CD14-positive monocyte (primary cell): Measurements from ENCODE around the gene IGFN1. TPM values are rescaled to one million over a fixed set of nuclear protein-coding genes. Genes with fewer than 3 reads are reported as not detected.

Source experiments
- DNase-seq, 3 donors: peaks; one replicate each; pipeline ENCODE4 v3.0.0-alpha.2; 2011 to 2022
- H2AFZ ChIP-seq: 2 replicates; pipeline ENCODE4 v1.6.0; 2012; ENCODE audit warnings: mild to moderate bottlenecking, low read depth, low read length, inconsistent platforms; ENCODE audit not compliant: insufficient read depth, poor library complexity, severe bottlenecking
- H3K27ac ChIP-seq, 2 donors: 1 replicate in 1 of 2; 2 replicates in 1 of 2; pipeline ENCODE4 v1.5.1; 2012 to 2013; ENCODE audit warnings: low read length in 2 of 2, control low read depth in 1 of 2, inconsistent platforms in 1 of 2, low read depth in 1 of 2, mild to moderate bottlenecking in 1 of 2
- H3K27me3 ChIP-seq, 2 donors: one replicate each; pipeline versions ENCODE4 v1.6.0 to v1.6.1; 2011 to 2013; ENCODE audit warnings: low read length in 2 of 2; ENCODE audit not compliant: control insufficient read depth in 2 of 2, insufficient read depth in 2 of 2
- H3K36me3 ChIP-seq, 2 donors: replicated peaks in 1 of 2; 1 replicate in 1 of 2; 2 replicates in 1 of 2; pipeline versions ENCODE4 v1.5.1 to v1.6.1; 2012 to 2013; ENCODE audit warnings: low read length in 2 of 2, control low read depth in 1 of 2, inconsistent platforms in 1 of 2, mild to moderate bottlenecking in 1 of 2; ENCODE audit not compliant: insufficient read depth in 2 of 2, control insufficient read depth in 1 of 2
- H3K4me1 ChIP-seq, 2 donors: 1 replicate in 1 of 2; 2 replicates in 1 of 2; pipeline versions ENCODE4 v1.5.1 to v1.6.1; 2012 to 2013; ENCODE audit warnings: low read length in 2 of 2, control low read depth in 1 of 2, inconsistent platforms in 1 of 2, mild to moderate bottlenecking in 1 of 2, moderate library complexity in 1 of 2; ENCODE audit not compliant: insufficient read depth in 2 of 2, control insufficient read depth in 1 of 2
- H3K4me2 ChIP-seq: replicated peaks from 2 replicates; pipeline ENCODE3; 2012; ENCODE audit warnings: low read length, moderate library complexity, mild to moderate bottlenecking; ENCODE audit not compliant: poor library complexity, severe bottlenecking; ENCODE audit errors: extremely low read depth
- H3K4me3 ChIP-seq, 3 experiments: fragments of 200-600 bp in 1 of 3; sonication (generic) in 1 of 3; replicated peaks in 1 of 3; 1 replicate in 2 of 3; 2 replicates in 1 of 3; pipeline ENCODE4 v1.5.1; 2011 to 2013; ENCODE audit warnings: low read length in 3 of 3, mild to moderate bottlenecking in 3 of 3, control low read depth in 2 of 3, low read depth in 2 of 3, inconsistent platforms in 1 of 3, moderate library complexity in 1 of 3
- H3K79me2 ChIP-seq: 2 replicates; pipeline ENCODE4 v1.6.0; 2012; ENCODE audit warnings: mild to moderate bottlenecking, control low read depth, inconsistent platforms, low read length, moderate library complexity; ENCODE audit not compliant: insufficient read depth
- H3K9ac ChIP-seq: 2 replicates; pipeline ENCODE4 v1.6.0; 2017; ENCODE audit warnings: low read length, mild to moderate bottlenecking; ENCODE audit not compliant: insufficient read depth, poor library complexity, severe bottlenecking
- H3K9me3 ChIP-seq, 2 donors: replicated peaks in 1 of 2; 1 replicate in 1 of 2; 2 replicates in 1 of 2; pipeline versions ENCODE4 v1.5.1 to v1.6.1; 2012 to 2013; ENCODE audit warnings: low read length in 2 of 2, control low read depth in 1 of 2; ENCODE audit not compliant: control insufficient read depth in 1 of 2, insufficient read depth in 1 of 2
- H4K20me1 ChIP-seq: 2 replicates; pipeline ENCODE4 v1.6.0; 2012; ENCODE audit warnings: mild to moderate bottlenecking, low read length, control low read depth, moderate library complexity; ENCODE audit not compliant: insufficient read depth
- H3K27ac Mint-ChIP-seq, 7 donors: one replicate each; pipeline ENCODE4 v1.8.0; 2020; ENCODE audit warnings: mild to moderate bottlenecking in 7 of 7, mixed read lengths in 7 of 7, moderate library complexity in 6 of 7, inconsistent platforms in 2 of 7
- H3K27me3 Mint-ChIP-seq, 3 donors: one replicate each; pipeline ENCODE4 v1.8.0; 2021 to 2022; ENCODE audit warnings: low read depth in 3 of 3, mild to moderate bottlenecking in 3 of 3, mixed read lengths in 3 of 3, moderate library complexity in 3 of 3, inconsistent platforms in 1 of 3
- H3K36me3 Mint-ChIP-seq, 2 donors: one replicate each; pipeline ENCODE4 v1.8.0; 2020; ENCODE audit warnings: mixed read lengths in 2 of 2, inconsistent platforms in 1 of 2, mild to moderate bottlenecking in 1 of 2
- H3K4me1 Mint-ChIP-seq: one replicate; pipeline ENCODE4 v1.8.0; 2020; ENCODE audit warnings: mild to moderate bottlenecking, mixed read lengths
- H3K4me3 Mint-ChIP-seq, 2 donors: one replicate each; pipeline ENCODE4 v1.8.0; 2020; ENCODE audit warnings: mild to moderate bottlenecking in 2 of 2, mixed read lengths in 2 of 2, moderate library complexity in 1 of 2
- H3K9me3 Mint-ChIP-seq, 7 donors: one replicate each; pipeline ENCODE4 v1.8.0; 2020 to 2022; ENCODE audit warnings: mixed read lengths in 7 of 7, mild to moderate bottlenecking in 6 of 7, moderate library complexity in 6 of 7, inconsistent platforms in 2 of 7
- CTCF ChIP-seq: fragments of 200-600 bp; IDR thresholded peaks from one replicate; pipeline ENCODE4 v1.8.0; 2022; ENCODE audit warnings: antibody characterized with exemption, mild to moderate bottlenecking
- WGBS: methylation state at CpG from one replicate; pipeline ENCODE4 v1.1.5; 2013; ENCODE audit warnings: missing lambda C conversion rate; ENCODE audit not compliant: insufficient coverage; 5-methylcytosine and 5-hydroxymethylcytosine counted together
- intact Hi-C, 2 donors: fragments of 100-400 bp; cut with micrococcal nuclease; formaldehyde crosslinking; loops; one replicate each; pipeline versions ENCODE4 v1.15.0 to v1.15.1; 2023
- polyA plus RNA-seq, 3 donors: library from polyadenylated mRNA; depleted of rRNA in 1 of 3; unstranded in 2 of 3; stranded (reverse) in 1 of 3; fragments of 300-500 nt in 2 of 3; fragments of >200 nt in 1 of 3; fragmentation: Illumina TruSeq in 2 of 3; gene quantifications; 1 replicate in 2 of 3; 2 replicates in 1 of 3; pipeline ENCODE4 v1.2.3, GENCODE V29; 2012 to 2021

Gene IGFN1
- polyA plus RNA-seq, 3 donors, result not detected

DNA sequence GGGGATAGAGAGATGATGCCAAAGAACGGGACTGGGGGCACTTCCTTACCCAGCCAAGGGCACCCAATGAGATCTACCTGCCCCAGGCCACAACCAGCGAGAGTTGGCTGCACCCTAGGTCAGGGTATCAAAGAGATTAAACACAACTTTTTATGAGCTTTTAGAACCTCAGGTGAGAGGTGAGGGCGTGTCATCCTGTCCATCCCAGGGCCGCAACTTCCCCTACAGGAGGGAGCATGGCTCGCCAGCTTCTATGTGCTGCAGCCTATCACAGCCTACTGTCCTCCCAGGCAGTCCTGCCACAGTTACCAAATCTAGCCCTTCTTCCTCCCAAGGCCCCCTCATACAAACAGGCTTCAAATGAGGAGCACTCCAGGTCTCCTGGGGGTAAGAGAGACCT lies 49.2 kb upstream of the IGFN1 start:
- H4K20me1 ChIP-seq, result no peaks in the 10 kb centered on the region
- Mint-ChIP-seq H3K4me3 (no peak overlapping the region), H3K36me3 (peaks cover 69 to 89% of the 10 kb centered on the region in 2 donors), H3K9me3 (no peaks in the 10 kb centered on the region), H3K4me1 (no peaks in the 10 kb centered on the region), H3K27ac (peak overlapping the region in 1 of 7 donors; percentile 26), H3K27me3 (peaks cover 0 to 4% (median 0%) of the 10 kb centered on the region in 3 donors)
- no peaks in the 10 kb centered on the region for H3K9me3 ChIP-seq
- no peak overlapping the region for H3K9ac ChIP-seq
- no peaks in the 10 kb centered on the region for H3K27me3 ChIP-seq
- 83% methylated on average over 1 of the region's 5 CpGs for WGBS
- no peaks in the 10 kb centered on the region for H3K4me1 ChIP-seq
- no peak overlapping the region for H2AFZ ChIP-seq
- H3K4me2 ChIP-seq, result no peak overlapping the region
- no peak overlapping the region for H3K4me3 ChIP-seq
- H3K36me3 ChIP-seq, result peaks cover 66 to 88% of the 10 kb centered on the region in 2 donors
- intact Hi-C loops, result no loop called here
- H3K79me2 ChIP-seq, result no peaks in the 10 kb centered on the region
- DNase-seq, result no peak
- no peak for TF ChIP-seq CTCF
- no peak overlapping the region for H3K27ac ChIP-seq

DNA sequence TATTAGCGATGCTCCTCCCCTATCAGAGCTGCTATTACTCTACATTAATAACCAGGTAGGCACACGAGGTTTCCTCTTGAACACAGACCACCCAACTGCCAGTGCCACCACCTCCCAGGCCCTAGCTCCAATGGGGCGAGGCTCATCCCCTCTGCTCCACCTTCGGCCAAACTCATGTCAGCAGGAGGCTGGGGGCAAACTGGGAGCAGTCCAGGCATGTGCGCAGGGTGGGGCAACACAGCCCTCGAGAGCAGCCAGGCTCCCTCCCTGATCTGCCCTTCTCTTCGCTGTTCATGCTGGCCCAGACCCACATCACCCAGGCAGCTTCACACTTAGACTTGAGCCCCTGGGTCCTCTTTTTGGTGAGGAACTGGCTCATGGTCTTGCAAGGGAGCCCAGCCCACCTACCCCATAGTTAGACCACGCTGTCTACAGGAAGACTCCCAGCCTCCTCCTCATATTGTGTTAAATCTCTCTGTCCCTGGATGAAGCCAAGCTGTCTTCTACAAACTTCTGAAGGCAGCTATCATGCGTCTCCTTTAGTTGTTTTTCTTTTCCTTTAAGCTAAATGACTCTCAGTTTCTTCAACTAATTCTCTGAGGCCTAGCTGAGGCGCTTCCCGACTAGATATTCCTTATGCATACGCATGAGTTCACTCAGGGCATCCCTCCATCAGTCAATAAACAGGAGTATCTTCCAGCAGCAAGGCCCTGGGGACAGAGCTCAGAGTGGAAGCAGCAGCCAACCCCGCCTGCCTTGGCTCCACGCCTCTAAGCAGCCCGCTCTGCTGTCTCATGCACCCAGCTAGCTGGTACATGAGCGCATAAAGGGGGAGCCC lies 48.4 kb upstream of the IGFN1 start:
- peaks cover 74 to 92% of the 10 kb centered on the region in 2 donors for H3K36me3 Mint-ChIP-seq
- WGBS, result 96% methylated on average over 15 of the region's 16 CpGs
- Histone ChIP-seq H3K9me3 (no peaks in the 10 kb centered on the region), H3K4me1 (no peaks in the 10 kb centered on the region), H3K4me3 (no peak overlapping the region), H3K9ac (no peak overlapping the region), H3K79me2 (no peaks in the 10 kb centered on the region), H3K27ac (no peak overlapping the region), H3K27me3 (no peaks in the 10 kb centered on the region), H3K4me2 (no peak overlapping the region), H3K36me3 (peaks cover 72 to 88% of the 10 kb centered on the region in 2 donors), H4K20me1 (no peaks in the 10 kb centered on the region), H2AFZ (no peak overlapping the region)
- intact Hi-C loops, result no loop called here
- H3K27me3 Mint-ChIP-seq, result peaks cover 0 to 4% (median 0%) of the 10 kb centered on the region in 3 donors
- H3K27ac Mint-ChIP-seq, result peak overlapping the region in 1 of 7 donors; percentile 1
- H3K4me1 Mint-ChIP-seq, result no peaks in the 10 kb centered on the region
- no peaks in the 10 kb centered on the region for H3K9me3 Mint-ChIP-seq
- no peak for DNase-seq
- no peak overlapping the region for H3K4me3 Mint-ChIP-seq
- TF ChIP-seq CTCF, result no peak
